Spleen (tissue), 11 donors: ENCODE results near the gene HHAT. TPM values are rescaled to one million over a fixed set of nuclear protein-coding genes. Genes with fewer than 3 reads are reported as not detected.

Experiments used
- DNase-seq: peaks from one replicate; pipeline ENCODE4 v3.0.0-alpha.2; 2020
- H3K27ac ChIP-seq, 8 donors: fragments of 200-600 bp; sonication (generic) in 7 of 8; 1 replicate in 4 of 8; 2 replicates in 4 of 8; pipeline versions ENCODE4 v1.5.0 to v1.8.0; 2016 to 2021; ENCODE audit warnings: inconsistent platforms in 4 of 8, mild to moderate bottlenecking in 4 of 8, moderate library complexity in 1 of 8
- H3K27me3 ChIP-seq, 7 donors: fragments of 200-600 bp; sonication (generic) in 6 of 7; replicated peaks in 1 of 7; 1 replicate in 4 of 7; 2 replicates in 3 of 7; pipeline versions ENCODE4 v1.5.0 to v1.8.0; 2016 to 2021; ENCODE audit warnings: inconsistent platforms in 3 of 7, mild to moderate bottlenecking in 1 of 7
- H3K36me3 ChIP-seq, 6 donors: fragments of 200-600 bp; sonication (generic) in 5 of 6; 1 replicate in 4 of 6; 2 replicates in 2 of 6; pipeline versions ENCODE4 v1.5.0 to v1.8.0; 2016 to 2021; ENCODE audit warnings: inconsistent platforms in 2 of 6
- H3K4me1 ChIP-seq, 6 donors: fragments of 200-600 bp; sonication (generic) in 5 of 6; 1 replicate in 3 of 6; 2 replicates in 3 of 6; pipeline versions ENCODE4 v1.5.0 to v1.8.0; 2016 to 2021; ENCODE audit warnings: inconsistent platforms in 3 of 6
- H3K4me3 ChIP-seq, 8 donors: fragments of 200-600 bp; sonication (generic) in 7 of 8; 1 replicate in 4 of 8; 2 replicates in 4 of 8; pipeline versions ENCODE4 v1.5.0 to v1.8.0; 2016 to 2021; ENCODE audit warnings: inconsistent platforms in 4 of 8, mild to moderate bottlenecking in 4 of 8, moderate library complexity in 2 of 8
- H3K9me3 ChIP-seq, 8 donors: fragments of 200-600 bp; sonication (generic) in 7 of 8; 1 replicate in 4 of 8; 2 replicates in 4 of 8; pipeline versions ENCODE4 v1.5.0 to v1.8.0; 2016 to 2021; ENCODE audit warnings: inconsistent platforms in 4 of 8
- POLR2A ChIP-seq, 3 donors: fragments of 450-650 bp; IDR thresholded peaks; one replicate each; pipeline ENCODE4 v1.5.1; 2017; ENCODE audit warnings: antibody characterized with exemption in 3 of 3, mild to moderate bottlenecking in 1 of 3
- POLR2AphosphoS5 ChIP-seq, 3 donors: sonication (generic); formaldehyde crosslinking; IDR thresholded peaks; one replicate each; pipeline ENCODE4 v1.5.1; 2017; ENCODE audit warnings: antibody characterized with exemption in 3 of 3
- WGBS, 5 donors: extraction: QIAGEN DNeasy Blood & Tissue Kit in 3 of 5; methylation state at CpG; one replicate each; pipeline versions ENCODE4 v1.1.5 to v1.1.7; 2013 to 2018; 5-methylcytosine and 5-hydroxymethylcytosine counted together
- intact Hi-C: fragments of 100-400 bp; cut with DNase I; formaldehyde crosslinking; loops from one replicate; pipeline ENCODE4 v1.15.0; 2023; ENCODE audit warnings: low total_unique reads
- polyA plus RNA-seq, 3 donors: library from polyadenylated mRNA; stranded (reverse); fragments of 200-250 nt; gene quantifications; one replicate each; pipeline ENCODE4 v1.2.1, GENCODE V29; 2013
- total RNA-seq, 7 donors: library from RNA; depleted of rRNA in 3 of 7; stranded (reverse); fragments of >200 nt in 3 of 7; fragmentation: NEBNext Ultra II Directional in 4 of 7; extraction: Animal tissue kit (Norgen Biotek cat#: 25700) in 4 of 7; gene quantifications; one replicate each; pipeline versions ENCODE4 v1.1.0 to v1.2.1, GENCODE V29; 2016 to 2021
- TF ChIP-seq, protein P1 (sequence below), 11 experiments: fragments of 200-600 bp in 7 of 11; fragments of 450-650 bp in 4 of 11; sonication (generic) in 4 of 11; IDR thresholded peaks in 8 of 11; conservative IDR thresholded peaks in 3 of 11; 1 replicate in 7 of 11; 2 replicates in 4 of 11; pipeline versions ENCODE4 v1.4.0 to v1.8.0; 2016 to 2021; ENCODE audit warnings: antibody characterized with exemption in 11 of 11, inconsistent platforms in 4 of 11, mild to moderate bottlenecking in 1 of 11
- donor health status: healthy with polysubstance abuse.
- donor health status: DM: no; HTN: no; CAD: no; lungs with moderate emphysema.
- donor health status: DM: no; HTN: no; CAD: no.
- donor health status: Bipolar disorder and iron deficiency.
- donor health status: healthy.
- donor health status: DM: no; HTN: no; CAD: no.
- donor health status: DM: yes; HTN: yes; CAD: no.

The HHAT gene
- total and polyA plus RNA-seq, 10 donors, result 1.3 to 8.8 (median 4.7) TPM

- 83 to 92% (median 86%) methylated on average over 14 of the region's 14 CpGs for WGBS, 5 donors
Measured at GRCh38 chr1:210571356-210572284, 242.9 kb downstream of the HHAT start.

DNA sequence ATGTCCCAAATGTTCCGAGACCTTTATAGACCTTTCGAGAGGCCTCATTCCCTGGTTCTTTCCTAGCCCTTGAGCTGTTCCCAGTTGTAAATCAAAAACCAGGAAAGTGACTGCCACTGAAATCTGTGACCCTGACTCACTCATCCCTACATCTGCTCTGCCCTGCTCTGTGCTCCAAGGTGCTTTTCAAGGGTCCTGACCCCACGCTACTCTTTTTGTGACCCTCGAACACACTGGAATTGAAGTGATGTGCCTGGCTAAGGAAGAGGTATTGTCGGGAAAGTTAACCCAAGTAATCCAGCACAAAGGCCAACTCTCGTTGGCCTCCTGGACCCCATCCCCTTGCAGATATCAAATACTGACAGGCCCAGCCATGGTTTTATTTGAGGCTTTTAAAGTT, 244.4 kb downstream of the HHAT start:
- Histone ChIP-seq H3K36me3 (no peaks in the 10 kb centered on the region), H3K27ac (no peak overlapping the region), H3K4me3 (no peak overlapping the region), H3K27me3 (no peaks in the 10 kb centered on the region), H3K4me1 (no peaks in the 10 kb centered on the region), H3K9me3 (peaks cover 0 to 16% (median 8%) of the 10 kb centered on the region in 8 donors)
- no peak for DNase-seq
- intact Hi-C loops, result no loop called here
- TF ChIP-seq POLR2A (IDR thresholded peaks at IDR 0.05) (no peak), POLR2AphosphoS5 (IDR thresholded peaks at IDR 0.05) (no peak)
- 68 to 86% (median 80%) methylated on average over 6 of the region's 6 CpGs for WGBS, 5 donors

More at GRCh38 chr1:210571356-210572284, 242.9 kb downstream of the HHAT start:
- intact Hi-C loops, result no loop called here
- H3K36me3 ChIP-seq, result no peaks in the 10 kb centered on the region
- TF ChIP-seq POLR2A (IDR thresholded peaks at IDR 0.05) (no peak), POLR2AphosphoS5 (IDR thresholded peaks at IDR 0.05) (no peak)
- TF ChIP-seq, protein P1, sequence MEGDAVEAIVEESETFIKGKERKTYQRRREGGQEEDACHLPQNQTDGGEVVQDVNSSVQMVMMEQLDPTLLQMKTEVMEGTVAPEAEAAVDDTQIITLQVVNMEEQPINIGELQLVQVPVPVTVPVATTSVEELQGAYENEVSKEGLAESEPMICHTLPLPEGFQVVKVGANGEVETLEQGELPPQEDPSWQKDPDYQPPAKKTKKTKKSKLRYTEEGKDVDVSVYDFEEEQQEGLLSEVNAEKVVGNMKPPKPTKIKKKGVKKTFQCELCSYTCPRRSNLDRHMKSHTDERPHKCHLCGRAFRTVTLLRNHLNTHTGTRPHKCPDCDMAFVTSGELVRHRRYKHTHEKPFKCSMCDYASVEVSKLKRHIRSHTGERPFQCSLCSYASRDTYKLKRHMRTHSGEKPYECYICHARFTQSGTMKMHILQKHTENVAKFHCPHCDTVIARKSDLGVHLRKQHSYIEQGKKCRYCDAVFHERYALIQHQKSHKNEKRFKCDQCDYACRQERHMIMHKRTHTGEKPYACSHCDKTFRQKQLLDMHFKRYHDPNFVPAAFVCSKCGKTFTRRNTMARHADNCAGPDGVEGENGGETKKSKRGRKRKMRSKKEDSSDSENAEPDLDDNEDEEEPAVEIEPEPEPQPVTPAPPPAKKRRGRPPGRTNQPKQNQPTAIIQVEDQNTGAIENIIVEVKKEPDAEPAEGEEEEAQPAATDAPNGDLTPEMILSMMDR (IDR thresholded peaks at IDR 0.05 in 8 of 11, conservative IDR thresholded peaks at IDR 0.05 in 3 of 11), result no peak
- H3K9me3 ChIP-seq, result peaks cover 0 to 9% (median 1%) of the 10 kb centered on the region in 8 donors
- no peak for DNase-seq
- H3K4me1 ChIP-seq, result no peaks in the 10 kb centered on the region
- no peaks in the 10 kb centered on the region for H3K27me3 ChIP-seq
- H3K27ac ChIP-seq, result no peak overlapping the region
- no peak overlapping the region for H3K4me3 ChIP-seq

- Histone ChIP-seq H3K9me3 (peaks cover 0 to under 1% (median 0%) of the 10 kb centered on the region in 8 donors), H3K27me3 (no peaks in the 10 kb centered on the region), H3K4me1 (no peaks in the 10 kb centered on the region), H3K36me3 (no peaks in the 10 kb centered on the region), H3K27ac (no peak overlapping the region), H3K4me3 (no peak overlapping the region)
- DNase-seq, result no peak
- TF ChIP-seq, protein P1 (IDR thresholded peaks at IDR 0.05 in 8 of 11, conservative IDR thresholded peaks at IDR 0.05 in 3 of 11), result no peak
- TF ChIP-seq POLR2AphosphoS5 (IDR thresholded peaks at IDR 0.05) (no peak), POLR2A (IDR thresholded peaks at IDR 0.05) (no peak)
- WGBS, 5 donors, result 24 to 33% (median 27%) methylated on average over 10 of the region's 10 CpGs
- intact Hi-C loops, result no loop called here
Measured at GRCh38 chr1:210582205-210582970, 253.7 kb downstream of the HHAT start.

GRCh38 chr1:210584439-210585113, 255.9 kb downstream of the HHAT start:
- WGBS, 5 donors, result 12 to 17% (median 16%) methylated on average over 3 of the region's 3 CpGs
- no peak overlapping the region for H3K4me3 ChIP-seq
- H3K27ac ChIP-seq, result no peak overlapping the region
- no peak for TF ChIP-seq POLR2AphosphoS5 (IDR thresholded peaks at IDR 0.05)
- TF ChIP-seq, protein P1 (IDR thresholded peaks at IDR 0.05 in 8 of 11, conservative IDR thresholded peaks at IDR 0.05 in 3 of 11), result peak; percentile 9 to 63 (median 43)
- no peak for TF ChIP-seq POLR2A (IDR thresholded peaks at IDR 0.05)
- peaks cover 0 to 9% (median 0%) of the 10 kb centered on the region in 6 donors for H3K36me3 ChIP-seq
- H3K9me3 ChIP-seq, result peaks cover 0 to 5% (median 0%) of the 10 kb centered on the region in 8 donors
- peak; percentile 81 for DNase-seq
- intact Hi-C loops, result no loop called here
- no peaks in the 10 kb centered on the region for H3K27me3 ChIP-seq
- H3K4me1 ChIP-seq, result no peaks in the 10 kb centered on the region
